IMR-90 (cell line): ENCODE results near the gene SPTLC3.

Source experiments
- BHLHE40 ChIP-seq: fragments of 150-350 bp; IDR thresholded peaks from 2 replicates; pipeline ENCODE4 v1.6.1; 2016; ENCODE audit warnings: mild to moderate bottlenecking, low read depth, low read length
- FOS ChIP-seq: fragments of 150-350 bp; IDR thresholded peaks from 2 replicates; pipeline ENCODE4 v1.6.1; 2016; ENCODE audit warnings: low read depth, low read length
- POLR2A ChIP-seq: IDR thresholded peaks from 2 replicates; pipeline ENCODE4 v1.6.1; 2012; ENCODE audit warnings: mild to moderate bottlenecking, low read depth, low read length
- TF ChIP-seq, protein P1 (sequence below): conservative IDR thresholded peaks from 2 replicates; pipeline ENCODE4 v1.5.1; 2012; ENCODE audit warnings: mild to moderate bottlenecking, low read depth, low read length, improper control_type of control experiment

DNA sequence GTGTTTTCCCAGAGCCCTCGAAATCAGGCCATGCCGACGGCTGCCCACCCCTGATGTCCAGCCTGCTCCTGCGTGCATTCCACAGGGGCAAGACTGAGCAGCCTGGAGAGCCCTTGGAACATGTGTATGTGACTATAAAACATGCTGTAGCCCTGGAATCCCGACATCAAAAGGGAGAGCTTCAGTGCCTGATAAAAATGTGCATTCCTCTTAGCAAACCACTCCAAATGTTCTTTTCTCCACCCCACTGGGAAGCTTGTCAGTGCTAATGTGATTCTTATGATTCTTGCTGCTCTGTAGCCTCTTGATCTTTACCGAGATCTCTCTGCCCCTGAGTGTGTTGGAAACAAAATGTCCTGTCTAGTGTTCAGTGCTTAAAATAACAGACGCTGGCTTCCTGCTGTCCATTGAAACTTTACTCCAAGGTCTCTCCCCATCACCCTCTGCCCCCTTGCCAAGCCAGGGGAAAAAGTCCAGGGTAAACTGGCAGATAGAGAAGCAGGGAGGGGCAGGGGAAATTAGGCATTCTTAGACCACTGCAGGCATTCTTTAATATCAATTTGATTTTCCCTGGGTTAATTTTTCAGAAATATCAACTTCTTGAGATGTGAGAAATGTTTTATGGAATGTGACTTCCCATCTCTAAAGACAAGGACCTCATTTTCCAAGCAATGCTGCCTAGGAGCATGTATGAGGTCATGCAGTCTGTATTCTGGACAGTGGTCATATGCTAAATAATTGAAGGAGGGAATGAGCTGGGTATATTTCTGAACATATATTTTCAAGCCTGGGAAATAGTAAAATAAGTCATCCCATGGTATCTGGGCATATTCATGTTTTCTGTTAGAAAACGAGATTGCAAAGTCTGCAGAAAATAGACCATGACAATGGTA is 138.5 kb downstream of the SPTLC3 start:
- TF ChIP-seq, protein P1, sequence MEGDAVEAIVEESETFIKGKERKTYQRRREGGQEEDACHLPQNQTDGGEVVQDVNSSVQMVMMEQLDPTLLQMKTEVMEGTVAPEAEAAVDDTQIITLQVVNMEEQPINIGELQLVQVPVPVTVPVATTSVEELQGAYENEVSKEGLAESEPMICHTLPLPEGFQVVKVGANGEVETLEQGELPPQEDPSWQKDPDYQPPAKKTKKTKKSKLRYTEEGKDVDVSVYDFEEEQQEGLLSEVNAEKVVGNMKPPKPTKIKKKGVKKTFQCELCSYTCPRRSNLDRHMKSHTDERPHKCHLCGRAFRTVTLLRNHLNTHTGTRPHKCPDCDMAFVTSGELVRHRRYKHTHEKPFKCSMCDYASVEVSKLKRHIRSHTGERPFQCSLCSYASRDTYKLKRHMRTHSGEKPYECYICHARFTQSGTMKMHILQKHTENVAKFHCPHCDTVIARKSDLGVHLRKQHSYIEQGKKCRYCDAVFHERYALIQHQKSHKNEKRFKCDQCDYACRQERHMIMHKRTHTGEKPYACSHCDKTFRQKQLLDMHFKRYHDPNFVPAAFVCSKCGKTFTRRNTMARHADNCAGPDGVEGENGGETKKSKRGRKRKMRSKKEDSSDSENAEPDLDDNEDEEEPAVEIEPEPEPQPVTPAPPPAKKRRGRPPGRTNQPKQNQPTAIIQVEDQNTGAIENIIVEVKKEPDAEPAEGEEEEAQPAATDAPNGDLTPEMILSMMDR, result no peak
- TF ChIP-seq BHLHE40, result no peak
- TF ChIP-seq POLR2A, result no peak
- TF ChIP-seq FOS, result no peak
